Mesangial cell (primary cell): Measurements from ENCODE around the gene CLUH. TPM values are rescaled to one million over a fixed set of nuclear protein-coding genes. Genes with fewer than 3 reads are reported as not detected.

Experiments
- total RNA-seq: library from RNA; depleted of rRNA; stranded (reverse); fragments of >200 nt; gene quantifications from 2 replicates; pipeline ENCODE4 v1.2.3, GENCODE V29; 2015

Gene CLUH
- 82.5 and 98.7 TPM in 2 replicates for total RNA-seq

GRCh38 chr17:2711608-2712299, at the start of gene CLUH:
Gene CLUH, minus strand, starts transcription at chr17:2711764. Its CDS starts 103 bp downstream, at chr17:2711661.

GRCh38 chr17:2749058-2749783, 37.7 kb upstream of the CLUH start, which contains the start of gene CCDC92B:
Gene CCDC92B, minus strand, starts transcription at chr17:2749652. Its CDS starts 14,507 bp downstream, at chr17:2735145.

Other genes starting within 250 kb of the CLUH start
- 16.1 and 18.6 TPM in 2 replicates for gene METTL16, start 199.9 kb downstream of the CLUH start, total RNA-seq
- 42.2 and 47.2 TPM in 2 replicates for gene PAFAH1B1, start 118.1 kb downstream of the CLUH start, total RNA-seq
- 0.16 TPM in 1 of 2 replicates, not detected in the other for gene CCDC92B, start 37.9 kb upstream of the CLUH start, total RNA-seq
- 14.3 and 24.1 TPM in 2 replicates for gene RAP1GAP2, start 84.7 kb upstream of the CLUH start, total RNA-seq